Astrocyte (in vitro differentiated cells and primary cell): ENCODE measurements around the gene PER3. TPM values are rescaled to one million over a fixed set of nuclear protein-coding genes. Genes with fewer than 3 reads are reported as not detected.

Experiments used
- DNase-seq: peaks from one replicate; pipeline ENCODE4 v3.0.0-alpha.2; 2010; ENCODE audit warnings: low read depth
- FAIRE-seq: peaks from 2 replicates; lab custom pipeline; 2011; peaks lifted over from hg19 to GRCh38; lab: Jason Lieb, UNC
- H2AFZ ChIP-seq: 2 replicates; pipeline ENCODE4 v1.6.0; 2012; ENCODE audit warnings: low read depth, low read length, inconsistent platforms
- H3K27ac ChIP-seq: 2 replicates; pipeline ENCODE4 v1.5.1; 2011; ENCODE audit warnings: low read depth, low read length, inconsistent platforms
- H3K27me3 ChIP-seq: 2 replicates; pipeline ENCODE4 v1.6.0; 2011; ENCODE audit warnings: low read length, inconsistent platforms; ENCODE audit not compliant: insufficient read depth
- H3K36me3 ChIP-seq: 2 replicates; pipeline ENCODE4 v1.5.1; 2011; ENCODE audit warnings: low read length, inconsistent platforms; ENCODE audit not compliant: insufficient read depth
- H3K4me1 ChIP-seq: 2 replicates; pipeline ENCODE4 v1.5.1; 2011; ENCODE audit warnings: low read length, inconsistent platforms; ENCODE audit not compliant: insufficient read depth
- H3K4me2 ChIP-seq: 2 replicates; pipeline ENCODE4 v1.6.0; 2012; ENCODE audit warnings: low read length, inconsistent platforms
- H3K4me3 ChIP-seq: 2 replicates; pipeline ENCODE4 v1.5.1; 2011; ENCODE audit warnings: low read depth, mild to moderate bottlenecking, low read length, inconsistent platforms; ENCODE audit not compliant: insufficient read depth
- H3K79me2 ChIP-seq: 2 replicates; pipeline ENCODE4 v1.6.0; 2012; ENCODE audit warnings: mild to moderate bottlenecking, low read length, inconsistent platforms; ENCODE audit not compliant: insufficient read depth
- H3K9ac ChIP-seq: 2 replicates; pipeline ENCODE4 v1.6.0; 2012; ENCODE audit warnings: mild to moderate bottlenecking, low read length, inconsistent platforms
- H3K9me3 ChIP-seq: 2 replicates; pipeline ENCODE4 v1.5.1; 2012; ENCODE audit warnings: low read depth, mild to moderate bottlenecking, low read length, inconsistent platforms; ENCODE audit not compliant: insufficient read depth
- H4K20me1 ChIP-seq: 2 replicates; pipeline ENCODE4 v1.6.0; 2012; ENCODE audit warnings: low read length, inconsistent platforms; ENCODE audit not compliant: insufficient read depth
- H3K27ac Mint-ChIP-seq: one replicate; pipeline ENCODE4 v1.8.0; 2021; ENCODE audit warnings: mild to moderate bottlenecking, mixed read lengths; ENCODE audit not compliant: unreplicated experiment
- H3K27me3 Mint-ChIP-seq: one replicate; pipeline ENCODE4 v1.8.0; 2021; ENCODE audit warnings: low read depth, mixed read lengths; ENCODE audit not compliant: unreplicated experiment
- H3K36me3 Mint-ChIP-seq: one replicate; pipeline ENCODE4 v1.8.0; 2021; ENCODE audit warnings: low read depth, mixed read lengths; ENCODE audit not compliant: unreplicated experiment
- H3K4me1 Mint-ChIP-seq: one replicate; pipeline ENCODE4 v1.8.0; 2021; ENCODE audit warnings: low read depth, mixed read lengths; ENCODE audit not compliant: unreplicated experiment
- H3K4me3 Mint-ChIP-seq: one replicate; pipeline ENCODE4 v1.8.0; 2021; ENCODE audit warnings: mild to moderate bottlenecking, moderate library complexity, mixed read lengths; ENCODE audit not compliant: unreplicated experiment
- H3K9me3 Mint-ChIP-seq: one replicate; pipeline ENCODE4 v1.8.0; 2021; ENCODE audit warnings: mild to moderate bottlenecking, mixed read lengths; ENCODE audit not compliant: unreplicated experiment
- CTCF ChIP-seq: IDR thresholded peaks from 2 replicates; pipeline ENCODE4 v1.5.1; 2011; ENCODE audit warnings: low read depth, mild to moderate bottlenecking, inconsistent platforms, low read length, moderate library complexity; ENCODE audit not compliant: insufficient read depth
- EZH2 ChIP-seq: IDR thresholded peaks from 2 replicates; pipeline ENCODE4 v1.6.1; 2012; ENCODE audit warnings: mild to moderate bottlenecking, low read length, inconsistent platforms; ENCODE audit not compliant: insufficient read depth
- total RNA-seq: library from RNA; stranded (reverse); gene quantifications from 2 replicates; pipeline ENCODE4 v1.2.1, GENCODE V29; 2021

Gene PER3
- total RNA-seq, 1 donor from 2014 or later, result 2.5 TPM

GRCh38 chr1:7760245-7760644 is 23.8 kb upstream of the PER3 start:
- Histone ChIP-seq H3K4me1 (no peaks in the 10 kb centered on the region), H3K27ac (no peak overlapping the region), H2AFZ (no peak overlapping the region), H3K79me2 (no peaks in the 10 kb centered on the region), H3K9me3 (no peaks in the 10 kb centered on the region), H3K4me3 (no peak overlapping the region), H3K36me3 (no peaks in the 10 kb centered on the region), H3K9ac (no peak overlapping the region), H4K20me1 (no peaks in the 10 kb centered on the region), H3K4me2 (no peak overlapping the region), H3K27me3 (no peaks in the 10 kb centered on the region)
- DNase-seq (peak; percentile 13), FAIRE-seq (no peak)
- no peak overlapping the region for H3K4me3 Mint-ChIP-seq
- H3K27ac Mint-ChIP-seq, result no peak overlapping the region
- H3K27me3 Mint-ChIP-seq, result no peaks in the 10 kb centered on the region
- H3K36me3 Mint-ChIP-seq, result no peaks in the 10 kb centered on the region
- no peaks in the 10 kb centered on the region for H3K4me1 Mint-ChIP-seq
- TF ChIP-seq CTCF, result no peak
- TF ChIP-seq EZH2, result no peak
- no peaks in the 10 kb centered on the region for H3K9me3 Mint-ChIP-seq

- H3K27me3 ChIP-seq, result no peaks in the 10 kb centered on the region
- FAIRE-seq (no peak), DNase-seq (no peak)
- no peak overlapping the region for H2AFZ ChIP-seq
- no peak overlapping the region for H3K9ac ChIP-seq
- Mint-ChIP-seq H3K27me3 (no peaks in the 10 kb centered on the region), H3K9me3 (no peaks in the 10 kb centered on the region), H3K4me1 (no peaks in the 10 kb centered on the region), H3K36me3 (no peaks in the 10 kb centered on the region), H3K4me3 (no peak overlapping the region), H3K27ac (no peak overlapping the region)
- no peak overlapping the region for H3K4me3 ChIP-seq
- H3K9me3 ChIP-seq, result no peaks in the 10 kb centered on the region
- TF ChIP-seq EZH2 (no peak), CTCF (no peak)
- no peaks in the 10 kb centered on the region for H3K36me3 ChIP-seq
- H3K27ac ChIP-seq, result no peak overlapping the region
- H3K4me2 ChIP-seq, result no peak overlapping the region
- H4K20me1 ChIP-seq, result no peaks in the 10 kb centered on the region
- no peaks in the 10 kb centered on the region for H3K79me2 ChIP-seq
- H3K4me1 ChIP-seq, result no peaks in the 10 kb centered on the region
Observed at GRCh38 chr1:7761103-7761502, 23.0 kb upstream of the PER3 start.

- Histone ChIP-seq H3K27ac (no peak overlapping the region), H2AFZ (no peak overlapping the region), H3K27me3 (no peaks in the 10 kb centered on the region), H3K9me3 (no peaks in the 10 kb centered on the region), H3K79me2 (peaks cover 10% of the 10 kb centered on the region), H3K4me1 (peaks cover 10% of the 10 kb centered on the region), H4K20me1 (peaks cover 5% of the 10 kb centered on the region), H3K4me3 (no peak overlapping the region), H3K36me3 (no peaks in the 10 kb centered on the region), H3K4me2 (no peak overlapping the region), H3K9ac (no peak overlapping the region)
- H3K36me3 Mint-ChIP-seq, result no peaks in the 10 kb centered on the region
- no peak overlapping the region for H3K4me3 Mint-ChIP-seq
- no peaks in the 10 kb centered on the region for H3K27me3 Mint-ChIP-seq
- TF ChIP-seq EZH2, result no peak
- TF ChIP-seq CTCF, result no peak
- DNase-seq (no peak), FAIRE-seq (no peak)
- H3K9me3 Mint-ChIP-seq, result no peaks in the 10 kb centered on the region
- no peak overlapping the region for H3K27ac Mint-ChIP-seq
- H3K4me1 Mint-ChIP-seq, result peaks cover 5% of the 10 kb centered on the region
Observed at GRCh38 chr1:7767176-7767575, 16.9 kb upstream of the PER3 start.
